Measurements from ENCODE around the gene SELENOO. TPM values are rescaled to one million over a fixed set of nuclear protein-coding genes. Genes with fewer than 3 reads are reported as not detected.

SELENOO gene
- total RNA-seq, 2 experiments from 2014 or later = 17.4 to 25.5 TPM

DNA sequence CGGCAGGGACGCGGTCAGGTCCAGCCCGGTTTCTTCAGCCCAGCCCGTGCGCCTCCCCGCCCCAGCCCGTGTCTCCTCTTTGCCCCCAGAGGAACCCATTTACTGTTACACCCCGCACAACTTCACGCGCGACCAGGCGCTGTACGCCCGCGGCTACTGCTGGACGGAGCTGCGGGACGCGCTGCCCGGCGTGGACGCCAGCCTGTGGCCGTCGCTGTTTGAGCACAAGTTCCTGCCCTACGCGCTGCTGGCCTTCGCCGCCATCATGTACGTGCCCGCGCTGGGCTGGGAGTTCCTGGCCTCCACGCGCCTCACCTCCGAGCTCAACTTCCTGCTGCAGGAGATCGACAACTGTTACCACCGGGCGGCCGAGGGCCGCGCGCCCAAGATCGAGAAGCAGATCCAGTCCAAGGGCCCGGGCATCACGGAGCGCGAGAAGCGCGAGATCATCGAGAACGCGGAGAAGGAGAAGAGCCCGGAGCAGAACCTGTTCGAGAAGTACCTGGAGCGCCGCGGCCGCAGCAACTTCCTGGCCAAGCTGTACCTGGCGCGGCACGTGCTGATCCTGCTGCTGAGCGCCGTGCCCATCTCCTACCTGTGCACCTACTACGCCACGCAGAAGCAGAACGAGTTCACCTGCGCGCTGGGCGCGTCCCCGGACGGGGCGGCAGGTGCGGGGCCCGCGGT is 23.8 kb upstream of the SELENOO start:
- CTCF ChIA-PET = interaction anchor here (1.4 kb wide), 1 partner anchor 13 kb away, joined by 4 read pairs; no protein-coding TSS in a partner anchor
- no peaks in the 10 kb centered on the region for H3K9me3 Mint-ChIP-seq
- DNase-seq = no peak
- POLR2A ChIA-PET = no interaction called here
- H3K4me3 Mint-ChIP-seq = no peak overlapping the region
- H3K27ac Mint-ChIP-seq = no peak overlapping the region
- peaks cover 4% of the 10 kb centered on the region for H3K4me1 Mint-ChIP-seq
- peaks cover 8% of the 10 kb centered on the region for H3K27me3 Mint-ChIP-seq
- no peaks in the 10 kb centered on the region for H3K36me3 Mint-ChIP-seq (ENCODE audit: low read depth)

GRCh38 chr22:50177537-50178470 is 23.0 kb upstream of the SELENOO start:
- peaks cover 4% of the 10 kb centered on the region for H3K4me1 Mint-ChIP-seq
- POLR2A ChIA-PET = no interaction called here

DNA sequence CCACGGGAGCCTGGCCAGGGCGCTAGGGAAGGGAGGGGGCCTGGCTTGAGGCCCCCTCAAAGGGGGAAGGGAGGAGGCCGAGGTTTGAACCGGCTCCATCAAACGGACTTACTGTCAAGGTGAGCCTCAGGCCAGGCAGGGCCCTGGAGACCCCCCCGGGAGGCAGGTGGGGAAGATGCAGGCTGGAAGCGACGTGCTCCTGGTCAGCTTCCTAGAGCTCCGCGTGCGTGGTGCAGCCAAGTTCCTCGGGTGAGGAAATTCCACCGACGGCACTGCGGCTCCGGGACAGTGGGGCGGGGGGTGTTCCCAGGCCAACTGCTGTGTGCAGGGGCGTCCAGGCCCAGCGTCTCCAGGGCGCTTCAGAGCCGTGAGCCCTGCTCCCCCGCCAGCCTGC is 22.3 kb upstream of the SELENOO start:
- no peak overlapping the region for H3K27ac Mint-ChIP-seq
- no peak for DNase-seq
- H3K9me3 Mint-ChIP-seq = no peaks in the 10 kb centered on the region
- no peak overlapping the region for H3K4me3 Mint-ChIP-seq
- ChIA-PET CTCF (no interaction called here), POLR2A (no interaction called here)
- H3K36me3 Mint-ChIP-seq (ENCODE audit: low read depth) = no peaks in the 10 kb centered on the region
- peaks cover 4% of the 10 kb centered on the region for H3K4me1 Mint-ChIP-seq
- H3K27me3 Mint-ChIP-seq = no peaks in the 10 kb centered on the region

More at GRCh38 chr22:50177537-50178470, 23.0 kb upstream of the SELENOO start:
- CTCF ChIA-PET = no interaction called here
- Mint-ChIP-seq H3K27ac (no peak overlapping the region), H3K4me3 (no peak overlapping the region), H3K9me3 (no peaks in the 10 kb centered on the region), H3K36me3 (ENCODE audit: low read depth) (no peaks in the 10 kb centered on the region), H3K27me3 (peaks cover 3% of the 10 kb centered on the region)
- DNase-seq = no peak

DNA sequence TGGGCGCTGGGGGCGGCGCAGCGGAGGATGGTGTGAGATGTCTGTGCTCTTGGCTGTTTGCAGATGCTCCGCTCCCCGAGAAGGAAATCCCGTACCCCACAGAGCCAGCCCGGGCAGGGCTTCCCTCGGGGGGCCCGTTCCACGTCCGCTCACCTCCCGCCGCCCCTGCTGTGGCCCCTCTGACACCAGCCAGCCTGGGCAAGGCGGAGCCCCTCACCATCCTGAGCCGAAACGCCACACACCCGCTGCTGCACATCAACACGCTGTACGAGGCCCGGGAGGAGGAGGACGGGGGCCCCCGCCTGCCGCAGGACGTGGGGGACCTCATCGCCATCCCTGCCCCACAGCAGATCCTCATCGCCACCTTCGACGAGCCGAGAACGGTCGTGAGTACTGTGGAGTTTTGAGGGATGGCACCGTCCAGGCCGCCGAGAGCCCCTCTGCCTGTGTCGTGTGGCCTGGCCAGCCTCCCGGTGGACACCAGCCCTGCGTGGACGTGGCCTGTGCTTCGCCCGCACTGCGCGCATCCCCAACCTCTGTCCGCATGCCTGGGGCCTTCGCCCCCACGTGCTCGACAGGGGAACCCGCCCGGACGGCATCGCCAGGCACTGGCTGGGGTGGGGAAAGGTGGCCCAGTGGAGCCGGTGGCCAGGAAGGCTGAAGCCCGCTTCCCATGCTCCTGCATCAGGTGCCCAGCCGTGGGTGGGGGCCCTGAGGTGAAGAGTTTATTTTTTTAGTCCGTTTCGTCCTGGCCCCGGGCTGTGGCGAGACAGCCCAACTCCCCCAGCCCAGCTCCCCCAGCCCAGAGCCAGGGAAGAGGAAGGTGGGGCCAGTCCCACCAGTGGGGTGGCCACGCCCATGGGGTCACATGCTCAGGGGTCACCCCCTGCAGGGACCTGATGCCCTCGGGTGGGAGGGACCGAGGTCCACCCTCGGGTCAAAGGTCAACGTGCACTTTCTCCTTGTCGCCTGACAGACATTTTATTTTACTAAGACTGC is 21.6 kb upstream of the SELENOO start:
- Mint-ChIP-seq H3K4me1 (peaks cover 4% of the 10 kb centered on the region), H3K27ac (no peak overlapping the region), H3K27me3 (no peaks in the 10 kb centered on the region), H3K9me3 (no peaks in the 10 kb centered on the region), H3K36me3 (ENCODE audit: low read depth) (no peaks in the 10 kb centered on the region), H3K4me3 (no peak overlapping the region)
- ChIA-PET CTCF (interaction anchor here (0.6 kb wide), 1 partner anchor 28 kb away, joined by 3 read pairs; no protein-coding TSS in a partner anchor), POLR2A (no interaction called here)
- DNase-seq = no peak

- ChIA-PET CTCF (no interaction called here), POLR2A (no interaction called here)
- H3K36me3 Mint-ChIP-seq (ENCODE audit: low read depth) = no peaks in the 10 kb centered on the region
Observed at GRCh38 chr22:50179937-50180726, 20.7 kb upstream of the SELENOO start.

GRCh38 chr22:50180727-50181521 is 19.9 kb upstream of the SELENOO start:
- Mint-ChIP-seq H3K9me3 (no peaks in the 10 kb centered on the region), H3K27ac (no peak overlapping the region), H3K27me3 (no peaks in the 10 kb centered on the region), H3K4me3 (no peak overlapping the region), H3K36me3 (ENCODE audit: low read depth) (no peaks in the 10 kb centered on the region), H3K4me1 (peaks cover 10% of the 10 kb centered on the region)
- no peak for DNase-seq
- ChIA-PET CTCF (interaction anchor here (0.6 to 1.6 kb wide), 2 partner anchors 9 to 196 kb away, joined by 3 read pairs; no protein-coding TSS in a partner anchor), POLR2A (no interaction called here)

More at GRCh38 chr22:50179937-50180726, 20.7 kb upstream of the SELENOO start:
- no peak overlapping the region for H3K27ac Mint-ChIP-seq
- H3K4me3 Mint-ChIP-seq = no peak overlapping the region
- no peaks in the 10 kb centered on the region for H3K9me3 Mint-ChIP-seq
- H3K4me1 Mint-ChIP-seq = peaks cover 8% of the 10 kb centered on the region
- H3K27me3 Mint-ChIP-seq = no peaks in the 10 kb centered on the region
- no peak for DNase-seq

DNA sequence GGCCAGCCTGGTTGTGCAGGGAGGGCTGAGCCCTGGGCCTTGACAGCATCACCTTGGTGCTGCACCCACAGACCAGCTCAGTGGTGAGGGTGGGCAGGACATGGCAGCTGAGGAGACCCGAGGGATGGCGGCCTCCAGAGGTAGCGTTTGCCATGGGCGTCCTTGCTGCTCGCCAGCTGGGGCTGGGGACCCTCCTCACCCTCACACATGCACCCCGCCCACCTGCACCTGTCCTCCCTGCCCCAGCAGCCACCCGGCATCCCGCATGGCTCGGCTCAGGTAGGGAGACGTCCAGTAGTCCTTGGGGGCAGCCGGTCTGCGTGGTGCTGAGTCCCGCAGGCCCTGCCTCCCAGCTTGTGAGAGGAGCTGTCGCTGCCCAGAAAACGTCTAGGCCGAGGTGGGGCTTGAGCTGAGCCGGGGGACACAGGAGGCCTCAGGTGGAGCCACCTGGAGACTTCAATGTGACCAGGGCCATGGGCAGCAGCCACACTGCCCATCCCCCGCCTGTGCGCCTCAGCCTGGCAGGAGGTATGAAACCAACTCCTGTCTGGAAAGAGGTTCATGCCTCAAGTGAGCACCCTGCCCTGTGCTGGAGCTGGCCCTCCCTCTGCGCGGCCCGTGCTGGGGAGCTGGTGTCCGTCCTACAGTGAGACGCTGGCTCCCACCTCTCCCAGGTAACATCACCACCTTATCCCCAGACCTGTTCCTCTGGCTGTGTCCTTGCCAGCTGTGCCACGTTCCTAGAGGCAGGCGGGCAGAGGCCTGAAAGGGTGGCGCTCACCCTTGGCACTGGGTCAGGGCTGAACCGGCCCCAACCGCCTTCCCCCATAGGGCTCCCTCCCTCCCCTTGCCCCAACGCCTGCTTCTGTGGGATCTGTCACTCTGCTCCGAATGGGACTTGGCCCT is 18.4 kb upstream of the SELENOO start:
- H3K4me3 Mint-ChIP-seq = no peak overlapping the region
- POLR2A ChIA-PET = no interaction called here
- no peaks in the 10 kb centered on the region for H3K9me3 Mint-ChIP-seq
- H3K4me1 Mint-ChIP-seq = peaks cover 15% of the 10 kb centered on the region
- DNase-seq = no peak
- H3K36me3 Mint-ChIP-seq (ENCODE audit: low read depth) = peaks cover 4% of the 10 kb centered on the region
- CTCF ChIA-PET = interaction anchor here (0.6 to 1.6 kb wide), 2 partner anchors 8 to 10 kb away, joined by 3 read pairs; no protein-coding TSS in a partner anchor
- H3K27me3 Mint-ChIP-seq = no peaks in the 10 kb centered on the region
- no peak overlapping the region for H3K27ac Mint-ChIP-seq

DNA sequence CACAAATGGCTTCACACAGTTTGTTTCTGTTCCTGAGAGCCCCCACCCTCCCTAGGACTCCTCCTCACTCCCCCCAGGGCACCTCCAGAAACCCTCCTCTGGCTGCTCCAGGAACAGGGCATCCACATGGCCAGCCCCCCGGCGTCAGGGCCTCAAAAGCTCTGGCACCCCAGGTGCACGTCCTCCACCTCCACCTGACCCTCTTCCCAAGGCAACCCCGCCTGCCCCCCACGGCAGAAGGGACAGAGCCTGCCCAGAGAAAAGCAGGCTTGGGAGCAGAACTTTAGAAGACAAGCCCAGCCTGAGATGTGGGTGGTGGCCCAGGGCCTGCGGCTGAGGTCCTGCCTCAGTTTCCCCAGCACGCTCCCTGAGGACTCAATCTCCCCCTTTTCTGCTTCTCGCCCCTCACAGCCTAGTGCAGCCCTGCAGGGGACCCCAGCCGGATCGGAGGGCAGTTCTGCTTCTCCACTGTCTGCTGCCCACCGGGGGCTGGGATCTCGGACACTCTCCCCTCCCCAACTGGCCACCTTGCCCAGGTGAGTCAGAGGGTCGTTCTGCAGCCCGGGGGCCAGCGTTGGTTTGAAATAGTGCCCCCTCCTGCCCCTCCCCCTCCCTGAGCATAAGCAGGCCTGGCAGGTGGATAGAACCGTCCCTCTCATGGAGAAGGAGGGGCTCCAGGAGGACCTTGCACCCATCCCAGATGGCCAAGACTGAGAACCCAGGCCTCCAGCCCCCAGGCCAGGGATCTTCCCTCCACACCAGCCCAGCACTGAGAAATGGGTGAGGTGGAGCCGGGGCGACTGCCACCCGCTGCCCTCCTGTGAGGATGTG is 17.5 kb upstream of the SELENOO start:
- Mint-ChIP-seq H3K4me3 (peak overlapping the region; percentile 27), H3K36me3 (ENCODE audit: low read depth) (peaks cover 5% of the 10 kb centered on the region), H3K9me3 (no peaks in the 10 kb centered on the region), H3K27me3 (no peaks in the 10 kb centered on the region), H3K27ac (no peak overlapping the region), H3K4me1 (peaks cover 21% of the 10 kb centered on the region)
- CTCF ChIA-PET = no interaction called here
- POLR2A ChIA-PET = no interaction called here
- no peak for DNase-seq

GRCh38 chr22:50184004-50184901 is 16.6 kb upstream of the SELENOO start:
- ChIA-PET CTCF (interaction anchor here (0.7 kb wide), 1 partner anchor 10 kb away, joined by 3 read pairs; no protein-coding TSS in a partner anchor), POLR2A (no interaction called here)
- H3K9me3 Mint-ChIP-seq = no peaks in the 10 kb centered on the region
- peak overlapping the region; percentile 50 for H3K27ac Mint-ChIP-seq
- no peak for DNase-seq
- peaks cover 30% of the 10 kb centered on the region for H3K4me1 Mint-ChIP-seq
- peaks cover 5% of the 10 kb centered on the region for H3K36me3 Mint-ChIP-seq (ENCODE audit: low read depth)
- H3K4me3 Mint-ChIP-seq = peak overlapping the region; percentile 64
- no peaks in the 10 kb centered on the region for H3K27me3 Mint-ChIP-seq
